SIG-M5 treated with dmso at 0.1 percent for 504 hours (cell line): Measurements from ENCODE around the gene ABCG1.

ENCODE experiments used
- DNase-seq: peaks from one replicate; lab custom pipeline; 2025; ENCODE audit not compliant: unreplicated experiment; lab: John Stamatoyannopoulos, UW

ABCG1 gene

DNA sequence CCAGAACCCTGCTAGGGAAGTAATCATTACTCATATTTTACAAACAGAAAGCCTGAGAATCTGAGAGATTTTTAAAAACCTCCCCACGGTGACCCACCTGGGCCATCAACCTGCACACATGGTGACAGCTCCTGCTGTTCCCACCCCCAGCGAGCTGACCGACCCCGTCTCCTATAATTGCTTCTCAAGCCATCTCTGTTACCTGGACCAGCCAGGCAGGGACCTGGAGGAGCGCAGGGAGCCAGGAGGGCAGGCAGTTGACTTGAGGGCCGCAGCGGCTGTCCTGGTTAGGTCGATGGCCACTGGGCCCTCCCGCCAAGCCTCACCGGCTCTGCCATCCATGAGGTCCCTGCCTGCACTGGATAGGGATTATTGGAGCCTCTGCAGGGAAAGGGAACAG is 124.2 kb downstream of the ABCG1 start:
- no peak for DNase-seq

GRCh38 chr21:42343556-42343955 is 124.6 kb downstream of the ABCG1 start:
- no peak for DNase-seq

DNA sequence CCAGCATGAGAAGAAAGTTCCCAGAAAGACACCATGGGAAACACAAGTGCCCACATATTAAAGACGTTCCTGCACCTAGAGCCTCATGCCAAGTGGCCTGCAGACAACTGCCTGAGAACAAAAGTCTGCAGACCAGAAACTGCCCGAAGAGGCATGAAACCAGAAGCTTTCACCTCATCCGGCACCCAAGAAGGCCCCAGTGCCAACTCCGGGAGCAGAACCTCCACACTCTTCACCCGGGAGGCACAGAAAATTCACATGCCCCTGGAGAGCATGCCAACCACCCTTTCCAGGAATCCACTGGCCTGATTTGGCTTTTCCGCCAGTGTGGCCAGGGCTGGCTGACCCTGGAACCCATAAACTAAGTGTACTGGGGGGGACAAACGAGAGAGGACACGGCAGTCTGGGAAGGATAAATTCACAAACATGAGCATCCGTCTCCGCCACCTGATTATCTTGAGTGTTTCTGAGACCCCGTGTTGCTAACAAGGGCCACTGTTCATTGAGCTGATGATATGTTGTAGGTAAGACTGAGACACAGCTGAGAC is 125.1 kb downstream of the ABCG1 start:
- no peak for DNase-seq

DNA sequence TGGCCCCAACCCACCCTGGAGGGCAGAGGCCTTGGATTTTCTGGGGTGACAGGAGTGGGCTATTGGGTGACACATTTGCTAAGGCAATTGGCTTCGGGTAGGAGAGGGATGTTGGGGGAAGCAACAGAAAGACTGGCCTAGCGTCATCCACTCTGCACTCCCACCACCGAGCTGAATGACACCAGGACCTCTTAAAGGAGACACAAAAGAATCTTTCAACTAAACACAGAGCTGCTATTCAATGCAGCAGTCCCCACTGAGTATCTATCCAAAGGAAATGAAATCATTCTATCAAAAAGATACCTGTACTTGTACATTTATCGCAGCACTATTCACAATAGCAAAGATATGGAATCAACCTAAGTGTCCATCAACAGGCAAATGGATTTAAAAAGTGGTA is 125.7 kb downstream of the ABCG1 start:
- DNase-seq: no peak

DNA sequence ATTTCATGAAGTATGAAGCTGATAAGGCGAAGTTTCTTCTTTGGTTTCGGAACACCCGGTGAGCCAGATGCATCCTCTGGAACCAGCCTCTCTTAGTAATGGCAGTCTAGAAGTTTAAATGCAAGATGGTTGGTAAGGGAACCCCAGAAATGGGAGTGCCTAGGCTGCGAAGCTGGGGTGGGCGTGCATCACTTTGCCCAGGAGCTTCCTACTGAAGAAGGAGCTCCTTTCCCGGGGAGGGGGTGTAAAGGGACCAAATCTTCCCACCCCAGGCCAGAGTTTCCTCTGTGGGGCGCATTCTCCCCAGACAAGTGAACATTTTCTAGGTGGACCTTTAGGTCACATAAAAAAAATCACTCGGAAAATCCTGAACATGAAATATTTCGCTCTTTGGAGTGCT is 127.5 kb downstream of the ABCG1 start:
- DNase-seq: no peak
